ENCODE measurements around the gene SCTR.

SCTR gene

DNA sequence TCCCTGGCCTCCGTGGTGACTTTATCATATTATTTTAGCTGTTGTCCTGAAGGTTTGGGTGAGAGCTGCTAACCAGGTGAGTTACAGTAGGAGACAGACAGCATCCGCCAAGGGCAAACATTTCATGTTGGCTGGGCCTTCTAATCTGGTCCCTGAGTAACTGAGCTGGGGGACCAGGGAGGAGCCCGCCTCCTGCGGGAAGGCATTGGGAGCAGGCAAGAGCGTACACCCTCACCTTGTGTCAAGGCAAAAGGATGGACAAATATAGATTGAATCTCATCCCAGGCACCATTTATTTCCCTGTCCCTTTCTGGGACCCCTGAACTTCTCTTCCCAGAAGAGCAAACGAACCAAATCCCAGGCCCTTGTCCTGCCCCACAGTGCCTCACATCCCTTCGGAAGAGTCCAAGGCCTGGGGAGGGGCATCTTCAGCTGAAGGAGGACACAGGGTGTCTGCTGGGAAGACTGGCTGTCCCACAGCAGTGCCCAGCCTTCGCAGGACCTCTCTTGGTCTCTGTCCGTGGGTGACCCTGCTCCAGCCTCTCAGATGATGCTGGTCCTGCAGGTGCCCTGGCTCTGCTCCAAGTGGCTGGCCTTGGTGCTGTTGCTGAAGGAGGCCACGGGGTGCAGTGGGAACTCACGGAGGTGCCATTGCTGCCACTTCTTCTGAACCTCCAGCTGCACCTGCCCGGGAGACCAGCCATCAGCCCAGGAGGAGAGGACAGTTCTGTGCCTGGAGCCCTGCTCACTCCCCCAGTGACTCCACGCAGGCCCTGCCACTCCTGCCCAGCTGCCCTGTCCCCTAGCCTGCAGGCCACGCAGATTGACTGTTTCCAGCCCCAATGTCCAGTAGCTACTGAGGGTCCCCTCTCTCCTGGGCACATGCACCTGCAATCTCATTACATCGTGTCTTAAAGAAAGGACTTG lies 84.4 kb downstream of the SCTR start:
- TF ChIP-seq CTCF (IDR thresholded peaks at IDR 0.05; ENCODE audit: low read depth, low read length, missing control alignments): no peak
- in situ Hi-C loops (cut with HindIII; ENCODE audit: low sequenced_read_pairs): no loop called here
- no peak for DNase-seq (ENCODE audit: low read depth)
- H3K4me3 ChIP-seq (ENCODE audit: low read depth, low read length): no peak overlapping the region

GRCh38 chr2:119438726-119439284 lies 85.5 kb downstream of the SCTR start:
- H3K4me3 ChIP-seq (ENCODE audit: low read depth, low read length): no peak overlapping the region
- in situ Hi-C loops (cut with HindIII; ENCODE audit: low sequenced_read_pairs): no loop called here
- TF ChIP-seq CTCF (IDR thresholded peaks at IDR 0.05; ENCODE audit: low read depth, low read length, missing control alignments): no peak
- DNase-seq (ENCODE audit: low read depth): no peak

GRCh38 chr2:119438128-119438656 lies 86.1 kb downstream of the SCTR start:
- in situ Hi-C loops (cut with HindIII; ENCODE audit: low sequenced_read_pairs): no loop called here
- DNase-seq (ENCODE audit: low read depth): no peak
- H3K4me3 ChIP-seq (ENCODE audit: low read depth, low read length): no peak overlapping the region
- TF ChIP-seq CTCF (IDR thresholded peaks at IDR 0.05; ENCODE audit: low read depth, low read length, missing control alignments): no peak

DNA sequence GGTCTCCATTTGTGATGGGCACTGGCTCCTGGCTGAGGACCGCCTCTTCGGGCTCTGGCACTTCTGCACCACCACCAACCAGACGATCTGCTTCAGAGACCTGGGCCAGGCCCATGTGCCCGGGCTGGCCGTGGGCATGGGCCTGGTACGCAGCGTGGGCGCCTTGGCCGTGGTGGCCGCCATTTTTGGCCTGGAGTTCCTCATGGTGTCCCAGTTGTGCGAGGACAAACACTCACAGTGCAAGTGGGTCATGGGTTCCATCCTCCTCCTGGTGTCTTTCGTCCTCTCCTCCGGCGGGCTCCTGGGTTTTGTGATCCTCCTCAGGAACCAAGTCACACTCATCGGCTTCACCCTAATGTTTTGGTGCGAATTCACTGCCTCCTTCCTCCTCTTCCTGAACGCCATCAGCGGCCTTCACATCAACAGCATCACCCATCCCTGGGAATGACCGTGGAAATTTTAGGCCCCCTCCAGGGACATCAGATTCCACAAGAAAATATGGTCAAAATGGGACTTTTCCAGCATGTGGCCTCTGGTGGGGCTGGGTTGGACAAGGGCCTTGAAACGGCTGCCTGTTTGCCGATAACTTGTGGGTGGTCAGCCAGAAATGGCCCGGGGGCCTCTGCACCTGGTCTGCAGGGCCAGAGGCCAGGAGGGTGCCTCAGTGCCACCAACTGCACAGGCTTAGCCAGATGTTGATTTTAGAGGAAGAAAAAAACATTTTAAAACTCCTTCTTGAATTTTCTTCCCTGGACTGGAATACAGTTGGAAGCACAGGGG lies 87.1 kb downstream of the SCTR start:
- in situ Hi-C loops (cut with HindIII; ENCODE audit: low sequenced_read_pairs): no loop called here
- H3K4me3 ChIP-seq (ENCODE audit: low read depth, low read length): no peak overlapping the region
- DNase-seq (ENCODE audit: low read depth): no peak
- no peak for TF ChIP-seq CTCF (IDR thresholded peaks at IDR 0.05; ENCODE audit: low read depth, low read length, missing control alignments)

- in situ Hi-C loops (cut with HindIII; ENCODE audit: low sequenced_read_pairs): no loop called here
- H3K4me3 ChIP-seq (ENCODE audit: low read depth, low read length): no peak overlapping the region
- no peak for TF ChIP-seq CTCF (IDR thresholded peaks at IDR 0.05; ENCODE audit: low read depth, low read length, missing control alignments)
- no peak for DNase-seq (ENCODE audit: low read depth)
These were observed 88.4 kb downstream of the SCTR start for GRCh38 chr2:119435953-119436297.
